Hepatocyte (in vitro differentiated cells): Measurements from ENCODE around the gene OR8B3.

ENCODE experiments used
- EZH2 ChIP-seq: fragments of 200-600 bp; sonication (generic); IDR thresholded peaks from 2 replicates; pipeline ENCODE4 v1.6.1; 2016; ENCODE audit warnings: antibody characterized with exemption, mild to moderate bottlenecking, borderline replicate concordance
- TF ChIP-seq, protein P1 (sequence below): fragments of 200-600 bp; sonication (generic); IDR thresholded peaks from 2 replicates; pipeline ENCODE4 v1.5.1; 2016; ENCODE audit warnings: antibody characterized with exemption, mild to moderate bottlenecking; ENCODE audit not compliant: poor library complexity

DNA sequence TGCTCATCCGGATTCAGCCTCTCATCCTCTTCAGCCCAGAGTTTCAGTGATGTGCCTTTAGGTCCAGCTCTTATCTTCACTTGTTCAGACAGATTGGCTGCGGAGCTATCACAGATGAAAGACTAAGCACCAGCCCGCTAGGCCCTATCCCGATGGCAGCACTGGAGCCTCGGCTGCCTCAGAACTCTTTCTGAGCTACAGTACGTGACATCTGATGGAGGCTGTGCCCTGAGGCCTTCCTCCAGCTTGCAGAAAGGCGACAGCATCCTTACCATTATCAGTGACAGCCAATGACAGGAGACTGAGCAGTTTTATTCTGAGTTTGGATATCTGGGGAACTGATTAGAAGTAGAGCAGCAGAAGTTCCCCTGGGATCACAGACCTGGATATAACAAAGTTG is 42.7 kb upstream of the OR8B3 start:
- TF ChIP-seq, protein P1, sequence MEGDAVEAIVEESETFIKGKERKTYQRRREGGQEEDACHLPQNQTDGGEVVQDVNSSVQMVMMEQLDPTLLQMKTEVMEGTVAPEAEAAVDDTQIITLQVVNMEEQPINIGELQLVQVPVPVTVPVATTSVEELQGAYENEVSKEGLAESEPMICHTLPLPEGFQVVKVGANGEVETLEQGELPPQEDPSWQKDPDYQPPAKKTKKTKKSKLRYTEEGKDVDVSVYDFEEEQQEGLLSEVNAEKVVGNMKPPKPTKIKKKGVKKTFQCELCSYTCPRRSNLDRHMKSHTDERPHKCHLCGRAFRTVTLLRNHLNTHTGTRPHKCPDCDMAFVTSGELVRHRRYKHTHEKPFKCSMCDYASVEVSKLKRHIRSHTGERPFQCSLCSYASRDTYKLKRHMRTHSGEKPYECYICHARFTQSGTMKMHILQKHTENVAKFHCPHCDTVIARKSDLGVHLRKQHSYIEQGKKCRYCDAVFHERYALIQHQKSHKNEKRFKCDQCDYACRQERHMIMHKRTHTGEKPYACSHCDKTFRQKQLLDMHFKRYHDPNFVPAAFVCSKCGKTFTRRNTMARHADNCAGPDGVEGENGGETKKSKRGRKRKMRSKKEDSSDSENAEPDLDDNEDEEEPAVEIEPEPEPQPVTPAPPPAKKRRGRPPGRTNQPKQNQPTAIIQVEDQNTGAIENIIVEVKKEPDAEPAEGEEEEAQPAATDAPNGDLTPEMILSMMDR = no peak
- TF ChIP-seq EZH2 = no peak
